ENCODE measurements around the gene KIAA0825. TPM values are rescaled to one million over a fixed set of nuclear protein-coding genes. Genes with fewer than 3 reads are reported as not detected.

KIAA0825 gene
- total and polyA plus RNA-seq, 3 donors from 2014 or later, result 4.1 to 11.2 (median 9.3) TPM

GRCh38 chr5:94431696-94432095 lies 186.7 kb downstream of the KIAA0825 start:
- Histone ChIP-seq H3K9me3 (no peaks in the 10 kb centered on the region), H3K4me1 (no peaks in the 10 kb centered on the region), H3K27me3 (no peaks in the 10 kb centered on the region), H3K4me3 (no peak overlapping the region), H3K36me3 (ENCODE audit: low read depth, missing control alignments) (no peaks in the 10 kb centered on the region), H3K27ac (no peak overlapping the region)
- TF ChIP-seq POLR2A (IDR thresholded peaks at IDR 0.05), result no peak
- TF ChIP-seq, protein P1, sequence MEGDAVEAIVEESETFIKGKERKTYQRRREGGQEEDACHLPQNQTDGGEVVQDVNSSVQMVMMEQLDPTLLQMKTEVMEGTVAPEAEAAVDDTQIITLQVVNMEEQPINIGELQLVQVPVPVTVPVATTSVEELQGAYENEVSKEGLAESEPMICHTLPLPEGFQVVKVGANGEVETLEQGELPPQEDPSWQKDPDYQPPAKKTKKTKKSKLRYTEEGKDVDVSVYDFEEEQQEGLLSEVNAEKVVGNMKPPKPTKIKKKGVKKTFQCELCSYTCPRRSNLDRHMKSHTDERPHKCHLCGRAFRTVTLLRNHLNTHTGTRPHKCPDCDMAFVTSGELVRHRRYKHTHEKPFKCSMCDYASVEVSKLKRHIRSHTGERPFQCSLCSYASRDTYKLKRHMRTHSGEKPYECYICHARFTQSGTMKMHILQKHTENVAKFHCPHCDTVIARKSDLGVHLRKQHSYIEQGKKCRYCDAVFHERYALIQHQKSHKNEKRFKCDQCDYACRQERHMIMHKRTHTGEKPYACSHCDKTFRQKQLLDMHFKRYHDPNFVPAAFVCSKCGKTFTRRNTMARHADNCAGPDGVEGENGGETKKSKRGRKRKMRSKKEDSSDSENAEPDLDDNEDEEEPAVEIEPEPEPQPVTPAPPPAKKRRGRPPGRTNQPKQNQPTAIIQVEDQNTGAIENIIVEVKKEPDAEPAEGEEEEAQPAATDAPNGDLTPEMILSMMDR (IDR thresholded peaks at IDR 0.05), result no peak
- intact Hi-C loops (cut with DNase I; ENCODE audit: low total_unique reads), result no loop called here
- no peak for DNase-seq

DNA sequence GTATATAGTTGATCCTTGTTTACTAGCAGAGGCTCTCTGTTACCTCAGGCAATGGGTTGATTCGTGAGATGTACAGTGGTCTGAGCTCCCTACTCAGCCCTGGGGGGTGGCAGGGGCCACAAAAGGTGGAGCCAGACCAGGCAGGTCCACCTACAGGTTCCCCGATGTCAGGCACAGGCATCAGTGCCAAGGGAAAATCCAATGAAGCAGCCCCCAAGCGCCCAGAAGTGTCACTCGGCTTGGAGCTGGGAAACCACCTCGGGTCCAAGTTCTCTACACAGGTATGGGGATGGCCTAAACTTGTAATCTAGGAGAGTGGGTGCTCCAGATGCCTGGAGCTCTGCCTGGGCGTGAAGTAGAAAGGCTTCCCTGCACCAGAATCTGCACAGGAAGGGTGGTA lies 188.8 kb downstream of the KIAA0825 start:
- WGBS, 2 donors, result 95 to 100% methylated on average over 4 to 6 of the region's 6 CpGs
- H3K4me3 ChIP-seq, result no peak overlapping the region
- no peaks in the 10 kb centered on the region for H3K4me1 ChIP-seq
- H3K36me3 ChIP-seq (ENCODE audit: low read depth, missing control alignments), result no peaks in the 10 kb centered on the region
- no peak for DNase-seq
- intact Hi-C loops (cut with DNase I; ENCODE audit: low total_unique reads), result no loop called here
- no peak for TF ChIP-seq POLR2A (IDR thresholded peaks at IDR 0.05)
- TF ChIP-seq, protein P1 (IDR thresholded peaks at IDR 0.05), result no peak
- H3K9me3 ChIP-seq, result no peaks in the 10 kb centered on the region
- H3K27ac ChIP-seq, result no peak overlapping the region
- H3K27me3 ChIP-seq, result no peaks in the 10 kb centered on the region

DNA sequence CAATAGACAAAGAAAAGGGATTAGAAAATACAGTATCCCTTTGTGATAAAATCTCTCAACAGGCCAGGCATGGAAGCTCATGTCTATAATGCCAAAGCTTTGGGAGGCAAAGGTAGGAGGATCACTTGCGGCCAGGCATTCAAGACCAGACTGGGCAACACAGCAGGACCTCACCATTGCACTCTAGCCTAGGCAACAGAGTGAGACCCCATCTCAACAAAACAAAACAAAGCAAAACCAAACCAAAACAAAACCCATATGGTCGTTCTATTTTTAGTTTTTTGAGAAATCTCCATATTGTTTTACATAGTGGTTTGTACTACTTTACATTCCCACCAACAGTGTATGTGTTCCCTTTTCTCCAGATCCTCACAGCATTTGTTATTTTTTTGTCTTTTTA lies 193.0 kb downstream of the KIAA0825 start:
- no peak overlapping the region for H3K27ac ChIP-seq
- TF ChIP-seq POLR2A (IDR thresholded peaks at IDR 0.05), result no peak
- TF ChIP-seq, protein P1 (IDR thresholded peaks at IDR 0.05), result no peak
- intact Hi-C loops (cut with DNase I; ENCODE audit: low total_unique reads), result no loop called here
- H3K9me3 ChIP-seq, result no peaks in the 10 kb centered on the region
- no peak overlapping the region for H3K4me3 ChIP-seq
- no peaks in the 10 kb centered on the region for H3K27me3 ChIP-seq
- no peak for DNase-seq
- 74 to 90% methylated on average over 2 of the region's 2 CpGs for WGBS, 2 donors
- no peaks in the 10 kb centered on the region for H3K4me1 ChIP-seq
- no peaks in the 10 kb centered on the region for H3K36me3 ChIP-seq (ENCODE audit: low read depth, missing control alignments)

DNA sequence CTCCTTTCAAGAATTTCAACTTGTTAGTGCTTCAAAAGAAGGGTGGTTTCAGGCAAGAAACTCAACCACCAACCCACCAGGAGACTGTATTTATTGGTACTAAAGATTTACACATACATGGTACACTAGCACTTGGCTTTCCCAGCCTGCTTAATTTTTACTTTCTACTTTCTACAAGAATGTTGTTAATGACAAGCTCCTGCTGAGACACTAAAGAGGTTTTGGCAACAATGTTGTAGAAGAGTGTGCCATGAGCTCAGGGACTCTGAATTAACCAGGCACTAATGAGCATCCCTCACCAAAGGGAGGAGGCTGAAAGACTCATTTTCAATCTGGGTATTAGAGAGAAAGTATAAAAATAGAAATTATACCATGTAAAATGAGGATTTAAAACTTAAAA lies 195.0 kb downstream of the KIAA0825 start:
- Histone ChIP-seq H3K9me3 (no peaks in the 10 kb centered on the region), H3K27me3 (no peaks in the 10 kb centered on the region), H3K27ac (no peak overlapping the region), H3K4me1 (no peaks in the 10 kb centered on the region), H3K36me3 (ENCODE audit: low read depth, missing control alignments) (no peaks in the 10 kb centered on the region), H3K4me3 (no peak overlapping the region)
- intact Hi-C loops (cut with DNase I; ENCODE audit: low total_unique reads), result no loop called here
- DNase-seq, result no peak
- TF ChIP-seq POLR2A (IDR thresholded peaks at IDR 0.05), result no peak
- TF ChIP-seq, protein P1 (IDR thresholded peaks at IDR 0.05), result no peak

DNA sequence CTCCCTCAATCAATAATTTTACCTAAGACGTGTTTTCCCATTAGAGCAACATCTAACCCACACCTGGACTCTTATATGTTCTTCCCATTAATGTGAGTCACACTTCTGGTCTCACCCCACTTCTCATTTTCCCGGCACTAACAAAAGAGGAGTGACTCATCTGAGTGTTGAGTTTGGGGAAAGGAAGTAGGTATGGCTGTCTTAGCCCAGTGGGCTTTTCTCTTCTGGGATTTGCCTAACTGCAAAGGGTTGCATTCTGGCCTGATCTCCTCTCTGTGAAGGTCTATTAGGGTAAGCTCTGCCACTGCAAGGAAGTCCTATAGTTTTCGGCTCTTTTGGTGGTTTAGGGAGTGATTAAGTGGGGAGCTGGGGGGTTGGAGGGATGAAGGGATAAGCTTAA lies 195.6 kb downstream of the KIAA0825 start:
- H3K27me3 ChIP-seq, result no peaks in the 10 kb centered on the region
- DNase-seq, result no peak
- H3K4me3 ChIP-seq, result no peak overlapping the region
- intact Hi-C loops (cut with DNase I; ENCODE audit: low total_unique reads), result no loop called here
- H3K27ac ChIP-seq, result no peak overlapping the region
- H3K36me3 ChIP-seq (ENCODE audit: low read depth, missing control alignments), result no peaks in the 10 kb centered on the region
- WGBS, 2 donors, result 81 to 88% methylated on average over 3 of the region's 3 CpGs
- H3K9me3 ChIP-seq, result no peaks in the 10 kb centered on the region
- TF ChIP-seq, protein P1 (IDR thresholded peaks at IDR 0.05), result no peak
- TF ChIP-seq POLR2A (IDR thresholded peaks at IDR 0.05), result no peak
- no peaks in the 10 kb centered on the region for H3K4me1 ChIP-seq

All from testis (tissue), 3 donors.